Hypothalamus (tissue), 51 donors: ENCODE results near the gene FIGN.
A peak's percentile ranks its signal among the peaks of the same experiment; 100 is the strongest.

Source experiments
- DNase-seq, 51 donors: peaks; one replicate each; lab custom pipeline; 2025; lab: John Stamatoyannopoulos, UW

The FIGN gene

DNA sequence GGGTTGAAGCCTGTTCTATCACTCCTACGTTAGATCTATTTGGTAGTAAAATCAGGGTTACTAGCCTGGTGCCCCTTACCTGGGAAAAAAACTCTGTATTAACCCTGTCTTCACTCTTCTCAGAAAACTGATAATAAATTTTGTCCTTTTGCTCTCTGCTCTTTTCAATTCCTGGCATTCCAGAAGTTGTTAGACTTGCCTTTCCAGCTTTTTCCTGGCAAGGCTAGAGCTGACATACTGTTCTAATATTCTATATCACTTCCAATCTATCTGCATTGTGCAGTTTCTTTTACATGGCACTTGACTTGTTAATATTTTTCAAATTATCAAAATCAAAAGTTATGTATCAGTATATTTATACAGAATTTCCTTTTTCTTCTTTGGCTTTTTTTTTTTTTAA lies 162.2 kb downstream of the FIGN start:
- DNase-seq = no peak

GRCh38 chr2:163572850-163573249 lies 163.0 kb downstream of the FIGN start:
- no peak for DNase-seq

DNA sequence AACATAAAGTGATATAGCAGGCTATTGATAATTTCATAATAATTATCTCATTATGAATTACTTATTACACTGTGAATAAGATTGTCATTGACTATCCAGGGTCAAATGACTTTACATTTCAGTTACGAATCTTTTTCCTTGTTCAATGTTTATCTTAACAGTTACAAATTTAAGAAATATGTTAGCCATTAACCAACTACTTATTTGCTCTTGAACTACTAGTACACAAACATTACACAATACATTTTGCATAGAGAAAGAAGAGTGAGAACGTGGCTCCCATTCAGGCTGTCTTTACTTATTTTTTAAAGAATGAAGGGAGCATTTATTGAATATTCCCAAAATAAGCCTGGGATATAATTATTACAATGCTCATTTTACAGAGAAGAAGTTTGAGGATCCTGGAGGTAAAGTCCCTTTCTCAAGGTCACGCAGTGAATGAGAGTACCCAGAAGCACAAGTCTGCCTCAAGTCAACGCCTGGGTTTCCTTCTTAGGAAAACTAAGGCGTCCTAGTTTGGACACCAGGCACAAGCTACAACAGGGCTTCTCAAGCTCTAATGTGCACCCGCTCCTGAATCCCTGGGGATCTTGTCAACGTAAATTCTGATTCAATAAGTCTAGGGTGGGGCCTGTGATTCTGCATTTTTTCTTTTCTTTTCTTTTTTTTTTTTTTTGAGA lies 164.2 kb downstream of the FIGN start:
- no peak for DNase-seq

DNA sequence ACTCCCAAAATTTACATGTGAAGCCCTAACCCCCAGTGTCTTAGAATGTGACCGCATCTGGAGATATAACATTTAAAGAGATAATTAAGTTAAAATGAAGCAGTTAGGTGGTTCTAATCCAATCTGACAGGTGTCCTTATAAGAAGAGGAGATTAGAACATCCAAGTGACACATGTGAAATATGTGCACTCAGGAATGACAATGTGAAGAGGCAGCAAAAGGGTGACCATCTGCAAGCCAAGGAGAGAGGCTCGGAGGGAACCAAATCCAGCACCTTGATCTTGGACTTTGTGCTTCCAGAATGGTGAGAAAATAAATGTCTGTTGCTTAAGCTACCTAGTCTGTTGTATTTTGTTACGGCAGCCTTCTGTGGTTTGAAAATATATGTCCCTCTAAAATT lies 165.4 kb downstream of the FIGN start:
- no peak for DNase-seq

DNA sequence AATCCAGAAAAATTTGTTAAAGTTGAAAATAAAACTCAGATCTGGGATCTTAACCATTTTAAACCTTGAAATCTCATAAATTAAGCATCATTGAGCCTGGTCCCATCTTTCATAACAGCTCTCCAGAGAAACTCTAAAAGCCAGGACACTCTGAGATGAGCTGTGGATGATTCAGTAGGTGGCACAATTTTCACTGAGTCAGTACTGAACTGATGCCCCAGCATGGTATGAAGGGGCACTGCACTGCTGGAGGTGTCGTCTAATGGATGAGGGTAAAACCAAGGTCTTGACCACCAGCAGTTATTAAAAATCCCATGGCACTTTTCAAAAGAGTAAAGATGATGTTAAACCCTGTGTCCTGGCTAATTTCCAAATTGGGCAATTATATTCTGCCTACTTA lies 170.6 kb downstream of the FIGN start:
- DNase-seq = no peak

DNA sequence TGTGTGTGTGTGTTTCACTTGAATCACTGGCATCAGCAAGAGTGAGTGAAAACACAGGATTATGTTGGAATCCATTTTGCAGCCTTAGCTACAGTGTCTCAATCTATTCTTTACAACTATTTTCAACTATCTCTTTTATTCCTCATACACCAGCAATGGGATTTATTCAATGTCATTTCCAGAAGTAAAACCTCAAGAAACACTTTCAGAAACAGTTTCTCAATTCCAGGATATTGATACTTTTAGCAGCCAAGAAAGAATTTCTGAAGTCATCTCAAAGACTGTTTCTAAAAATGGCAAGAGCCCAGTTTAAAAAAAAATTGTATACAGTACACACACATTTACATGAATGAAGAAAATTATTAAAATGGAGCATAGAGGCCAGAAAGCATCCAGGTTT lies 171.6 kb downstream of the FIGN start:
- DNase-seq = no peak

GRCh38 chr2:163563336-163563735 lies 172.5 kb downstream of the FIGN start:
- no peak for DNase-seq

DNA sequence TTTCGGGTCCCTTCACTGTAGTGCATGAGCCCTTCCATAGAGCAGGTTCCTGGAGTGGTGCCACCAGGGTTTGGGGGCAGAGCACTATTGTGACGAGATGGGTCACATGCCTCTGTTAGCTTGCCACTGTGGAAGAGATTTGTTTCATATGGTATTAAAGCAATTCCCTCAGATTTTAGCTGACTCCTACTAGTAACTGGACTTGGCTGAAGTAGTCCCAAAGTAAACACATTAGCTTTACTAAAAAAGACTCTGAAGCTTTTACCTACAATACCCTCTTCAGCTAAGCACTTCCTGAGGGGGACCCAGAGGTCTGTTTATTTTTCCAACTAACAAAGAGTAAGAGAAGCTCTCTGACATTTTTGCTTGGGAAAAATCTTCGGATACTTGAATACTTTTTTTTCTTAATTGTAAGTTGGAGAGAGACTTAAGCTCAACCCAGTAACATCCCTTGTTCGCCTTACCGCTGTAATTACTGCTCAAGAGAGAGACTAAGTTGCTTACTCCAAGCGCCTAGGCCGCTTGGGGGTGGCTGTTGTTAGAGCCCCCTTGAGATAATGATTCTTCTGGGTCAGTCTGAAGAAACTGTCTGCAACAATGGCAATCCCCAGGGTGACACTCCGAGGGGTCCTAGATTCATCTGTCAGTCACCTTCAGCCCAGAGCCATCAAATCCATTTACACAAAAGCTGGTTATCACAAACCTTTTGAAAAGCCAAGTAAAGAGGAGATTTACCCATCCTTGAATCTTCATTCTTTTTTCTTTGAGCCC lies 177.4 kb downstream of the FIGN start:
- no peak for DNase-seq

GRCh38 chr2:163556511-163556910 lies 179.3 kb downstream of the FIGN start:
- no peak for DNase-seq

- no peak for DNase-seq
Measured at GRCh38 chr2:163554864-163555263, 180.9 kb downstream of the FIGN start.

- no peak for DNase-seq
Measured at GRCh38 chr2:163553601-163554000, 182.2 kb downstream of the FIGN start.

GRCh38 chr2:163552758-163553157 lies 183.1 kb downstream of the FIGN start:
- DNase-seq = no peak

DNA sequence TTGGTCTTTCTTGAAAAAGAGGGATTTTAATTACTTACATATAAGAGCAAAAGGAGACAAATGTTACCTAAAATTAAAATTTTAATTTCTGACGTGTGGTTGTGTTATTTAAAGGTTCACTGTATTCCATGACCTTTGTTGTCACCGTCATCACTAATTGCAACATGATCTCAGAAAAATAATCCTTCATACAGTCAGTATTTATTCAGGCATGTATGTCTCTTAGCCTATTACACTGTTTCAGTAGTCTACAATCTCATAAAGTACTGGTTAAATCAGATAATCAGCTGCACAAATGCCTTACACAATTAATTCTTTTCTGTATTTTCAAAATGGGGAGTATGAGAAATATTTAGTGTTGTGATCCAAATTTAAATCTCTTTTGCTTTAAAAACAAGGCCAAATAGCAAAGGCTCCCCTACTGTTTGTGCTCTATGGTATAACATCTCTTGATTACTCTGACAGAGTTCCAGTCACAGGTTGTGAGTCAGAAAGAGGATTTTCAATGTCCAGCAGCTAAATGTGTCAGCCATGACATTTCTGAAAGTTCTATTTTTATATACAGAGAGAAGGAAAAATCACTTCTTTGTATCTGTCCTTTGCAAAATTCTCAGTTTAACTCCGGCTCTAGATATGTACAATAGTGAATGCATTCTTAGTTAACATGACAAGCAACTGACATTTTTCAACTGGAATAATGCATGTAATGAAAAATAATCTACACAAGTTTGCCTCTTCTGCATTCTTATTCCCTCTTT lies 184.0 kb downstream of the FIGN start:
- peak in 1 of 51 donors; percentile 1 for DNase-seq

GRCh38 chr2:163548970-163549369 lies 186.8 kb downstream of the FIGN start:
- no peak for DNase-seq
